Measurements from ENCODE around the gene GBGT1. TPM values are rescaled to one million over a fixed set of nuclear protein-coding genes. Genes with fewer than 3 reads are reported as not detected.

GBGT1 gene
- total RNA-seq, 1 experiment from 2014 or later = 1.8 TPM

DNA sequence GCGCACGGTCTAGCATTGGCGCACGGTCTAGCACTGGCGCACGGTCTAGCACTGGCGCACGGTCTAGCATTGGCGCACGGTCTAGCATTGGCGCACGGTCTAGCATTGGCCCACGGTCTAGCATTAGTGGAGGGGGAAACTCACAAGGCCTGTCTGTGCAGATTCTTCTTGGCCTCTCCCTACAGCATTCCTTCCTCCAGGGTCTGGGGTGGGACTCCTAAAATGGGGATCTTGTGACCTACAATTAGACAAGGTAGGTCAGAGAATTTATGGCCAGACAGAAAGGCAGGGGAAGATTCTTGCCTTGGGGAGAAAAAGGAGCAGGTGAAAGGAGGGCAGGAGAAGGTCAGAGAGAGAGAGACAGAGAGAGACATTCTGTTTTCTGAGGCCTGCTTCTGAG is 5.4 kb upstream of the GBGT1 start:
- peak; percentile 3; the same call in 1 of the 2 replicates for ATAC-seq
- in situ Hi-C loops (cut with HindIII; ENCODE audit: low pct_unique_long_range_greater_than_20kb, low sequenced_read_pairs) = no loop called here
- Histone ChIP-seq H3K27ac (ENCODE audit: low read length) (no peak overlapping the region), H3K27me3 (ENCODE audit: control insufficient read depth, insufficient read depth, low read length) (no peaks in the 10 kb centered on the region), H3K4me1 (ENCODE audit: control insufficient read depth, insufficient read depth, low read length) (peaks cover 28% of the 10 kb centered on the region), H3K36me3 (ENCODE audit: control insufficient read depth, insufficient read depth, low read length) (no peaks in the 10 kb centered on the region), H3K9me3 (ENCODE audit: control insufficient read depth, insufficient read depth, low read depth, low read length) (no peaks in the 10 kb centered on the region), H3K4me3 (ENCODE audit: low read depth in 2 of 2, low read length in 2 of 2) (no peak overlapping the region)
- no TSS peak for BruUV-seq (replicated peaks)
- TF ChIP-seq, protein P1, sequence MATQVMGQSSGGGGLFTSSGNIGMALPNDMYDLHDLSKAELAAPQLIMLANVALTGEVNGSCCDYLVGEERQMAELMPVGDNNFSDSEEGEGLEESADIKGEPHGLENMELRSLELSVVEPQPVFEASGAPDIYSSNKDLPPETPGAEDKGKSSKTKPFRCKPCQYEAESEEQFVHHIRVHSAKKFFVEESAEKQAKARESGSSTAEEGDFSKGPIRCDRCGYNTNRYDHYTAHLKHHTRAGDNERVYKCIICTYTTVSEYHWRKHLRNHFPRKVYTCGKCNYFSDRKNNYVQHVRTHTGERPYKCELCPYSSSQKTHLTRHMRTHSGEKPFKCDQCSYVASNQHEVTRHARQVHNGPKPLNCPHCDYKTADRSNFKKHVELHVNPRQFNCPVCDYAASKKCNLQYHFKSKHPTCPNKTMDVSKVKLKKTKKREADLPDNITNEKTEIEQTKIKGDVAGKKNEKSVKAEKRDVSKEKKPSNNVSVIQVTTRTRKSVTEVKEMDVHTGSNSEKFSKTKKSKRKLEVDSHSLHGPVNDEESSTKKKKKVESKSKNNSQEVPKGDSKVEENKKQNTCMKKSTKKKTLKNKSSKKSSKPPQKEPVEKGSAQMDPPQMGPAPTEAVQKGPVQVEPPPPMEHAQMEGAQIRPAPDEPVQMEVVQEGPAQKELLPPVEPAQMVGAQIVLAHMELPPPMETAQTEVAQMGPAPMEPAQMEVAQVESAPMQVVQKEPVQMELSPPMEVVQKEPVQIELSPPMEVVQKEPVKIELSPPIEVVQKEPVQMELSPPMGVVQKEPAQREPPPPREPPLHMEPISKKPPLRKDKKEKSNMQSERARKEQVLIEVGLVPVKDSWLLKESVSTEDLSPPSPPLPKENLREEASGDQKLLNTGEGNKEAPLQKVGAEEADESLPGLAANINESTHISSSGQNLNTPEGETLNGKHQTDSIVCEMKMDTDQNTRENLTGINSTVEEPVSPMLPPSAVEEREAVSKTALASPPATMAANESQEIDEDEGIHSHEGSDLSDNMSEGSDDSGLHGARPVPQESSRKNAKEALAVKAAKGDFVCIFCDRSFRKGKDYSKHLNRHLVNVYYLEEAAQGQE (IDR thresholded peaks at IDR 0.05; ENCODE audit: insufficient read depth in 1 of 2, low read depth in 2 of 2, low read length in 1 of 2) = no peak
- TF ChIP-seq SIN3A (IDR thresholded peaks at IDR 0.05; ENCODE audit: borderline replicate concordance, insufficient read depth, low read depth, low read length) (no peak), POLR2AphosphoS5 (IDR thresholded peaks at IDR 0.05; ENCODE audit: low read depth, low read length) (no peak), TCF7L2 (IDR thresholded peaks at IDR 0.05; ENCODE audit: low read depth, low read length) (no peak)
- TF ChIP-seq, protein P2, sequence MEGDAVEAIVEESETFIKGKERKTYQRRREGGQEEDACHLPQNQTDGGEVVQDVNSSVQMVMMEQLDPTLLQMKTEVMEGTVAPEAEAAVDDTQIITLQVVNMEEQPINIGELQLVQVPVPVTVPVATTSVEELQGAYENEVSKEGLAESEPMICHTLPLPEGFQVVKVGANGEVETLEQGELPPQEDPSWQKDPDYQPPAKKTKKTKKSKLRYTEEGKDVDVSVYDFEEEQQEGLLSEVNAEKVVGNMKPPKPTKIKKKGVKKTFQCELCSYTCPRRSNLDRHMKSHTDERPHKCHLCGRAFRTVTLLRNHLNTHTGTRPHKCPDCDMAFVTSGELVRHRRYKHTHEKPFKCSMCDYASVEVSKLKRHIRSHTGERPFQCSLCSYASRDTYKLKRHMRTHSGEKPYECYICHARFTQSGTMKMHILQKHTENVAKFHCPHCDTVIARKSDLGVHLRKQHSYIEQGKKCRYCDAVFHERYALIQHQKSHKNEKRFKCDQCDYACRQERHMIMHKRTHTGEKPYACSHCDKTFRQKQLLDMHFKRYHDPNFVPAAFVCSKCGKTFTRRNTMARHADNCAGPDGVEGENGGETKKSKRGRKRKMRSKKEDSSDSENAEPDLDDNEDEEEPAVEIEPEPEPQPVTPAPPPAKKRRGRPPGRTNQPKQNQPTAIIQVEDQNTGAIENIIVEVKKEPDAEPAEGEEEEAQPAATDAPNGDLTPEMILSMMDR (IDR thresholded peaks at IDR 0.05) = no peak
- POLR2A ChIA-PET = no interaction called here
- no peak for DNase-seq (ENCODE audit: low read depth, low spot score)
- intact Hi-C loops (cut with micrococcal nuclease; ENCODE audit: unreplicated experiment) = no loop called here
- CTCF ChIA-PET = no interaction called here

DNA sequence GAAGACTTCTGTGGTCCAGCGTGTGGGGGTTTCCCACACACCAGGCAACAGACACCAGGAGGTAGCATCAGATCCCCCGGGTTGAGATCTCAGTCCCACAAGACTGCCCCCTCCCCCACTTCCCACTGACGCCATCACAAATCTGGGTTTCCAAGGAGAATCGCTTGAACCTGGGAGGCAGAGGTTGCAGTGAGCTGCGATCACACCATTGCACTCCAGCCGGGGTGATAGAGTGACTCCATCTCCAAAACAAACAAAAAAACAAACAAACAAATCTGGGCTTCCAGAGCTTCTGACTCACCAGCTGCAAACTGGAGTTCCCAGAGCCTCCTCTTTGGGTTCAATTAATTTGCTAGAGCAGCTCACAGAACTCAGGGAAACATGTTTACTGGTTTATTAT is 4.7 kb upstream of the GBGT1 start:
- intact Hi-C loops (cut with micrococcal nuclease; ENCODE audit: unreplicated experiment) = no loop called here
- CTCF ChIA-PET = no interaction called here

More for the DNA sequence above, 4.7 kb upstream of the GBGT1 start:
- Histone ChIP-seq H3K9me3 (ENCODE audit: control insufficient read depth, insufficient read depth, low read depth, low read length) (no peaks in the 10 kb centered on the region), H3K27ac (ENCODE audit: low read length) (no peak overlapping the region; the same call in 1 of the 2 replicates), H3K4me3 (ENCODE audit: low read depth in 2 of 2, low read length in 2 of 2) (no peak overlapping the region), H3K27me3 (ENCODE audit: control insufficient read depth, insufficient read depth, low read length) (no peaks in the 10 kb centered on the region), H3K36me3 (ENCODE audit: control insufficient read depth, insufficient read depth, low read length) (no peaks in the 10 kb centered on the region), H3K4me1 (ENCODE audit: control insufficient read depth, insufficient read depth, low read length) (peaks cover 28% of the 10 kb centered on the region)
- no TSS peak for BruUV-seq (replicated peaks)
- in situ Hi-C loops (cut with HindIII; ENCODE audit: low pct_unique_long_range_greater_than_20kb, low sequenced_read_pairs) = no loop called here
- DNase-seq (ENCODE audit: low read depth, low spot score) = peak; percentile 57
- POLR2A ChIA-PET = no interaction called here
- no peak for TF ChIP-seq TCF7L2 (IDR thresholded peaks at IDR 0.05; ENCODE audit: low read depth, low read length)
- TF ChIP-seq SIN3A (IDR thresholded peaks at IDR 0.05; ENCODE audit: borderline replicate concordance, insufficient read depth, low read depth, low read length) = no peak
- TF ChIP-seq, protein P2 (IDR thresholded peaks at IDR 0.05) = no peak
- TF ChIP-seq POLR2AphosphoS5 (IDR thresholded peaks at IDR 0.05; ENCODE audit: low read depth, low read length) = no peak
- TF ChIP-seq, protein P1 (IDR thresholded peaks at IDR 0.05; ENCODE audit: insufficient read depth in 1 of 2, low read depth in 2 of 2, low read length in 1 of 2) = no peak
- peak; percentile 86 for ATAC-seq

Measured in Panc1 (cell line).